B cell (primary cell): ENCODE results near the gene DOCK8. TPM values are rescaled to one million over a fixed set of nuclear protein-coding genes. Genes with fewer than 3 reads are reported as not detected.

Experiments used
- ATAC-seq: fragments of 200-7000 bp; cut with Tn5 transposase; one replicate; pipeline ENCODE4 v1.10.0; 2021; ENCODE audit warnings: low read depth, mild to moderate bottlenecking, moderate number of reproducible peaks, moderate library complexity
- CTCF ChIA-PET: fragments of 350-600 bp; sonication (Branson Sonifier 250); formaldehyde crosslinking; loops from one replicate; lab custom pipeline; 2021; ENCODE audit warnings: antibody characterized with exemption, inconsistent platforms; lab: Charles Lee
- POLR2A ChIA-PET: fragments of 350-600 bp; sonication (Branson Sonifier 250); formaldehyde crosslinking; loops from one replicate; lab custom pipeline; 2021; ENCODE audit warnings: antibody characterized with exemption; lab: Charles Lee
- DNase-seq: peaks from one replicate; pipeline ENCODE4 v3.0.0; 2013
- H2AFZ ChIP-seq: 2 replicates; pipeline ENCODE4 v1.6.1; 2012; ENCODE audit warnings: mild to moderate bottlenecking, low read depth, low read length; ENCODE audit not compliant: insufficient read depth, poor library complexity, severe bottlenecking
- H3K27ac ChIP-seq, 2 donors: 1 replicate in 1 of 2; 2 replicates in 1 of 2; pipeline ENCODE4 v1.5.1; 2012 to 2013; ENCODE audit warnings: low read length in 2 of 2, mild to moderate bottlenecking in 2 of 2, moderate library complexity in 1 of 2
- H3K27me3 ChIP-seq, 4 experiments: fragments of 200-600 bp in 1 of 4; sonication (generic) in 1 of 4; replicated peaks in 1 of 4; 1 replicate in 2 of 4; 2 replicates in 2 of 4; pipeline versions ENCODE4 v1.6.1 to v1.7.0; 2013 to 2016; ENCODE audit warnings: low read length in 3 of 4, mild to moderate bottlenecking in 2 of 4, mixed read lengths in 1 of 4, moderate library complexity in 1 of 4; ENCODE audit not compliant: insufficient read depth in 4 of 4, control insufficient read depth in 3 of 4; ENCODE audit errors: control extremely low read depth in 1 of 4
- H3K36me3 ChIP-seq, 2 experiments: replicated peaks in 1 of 2; 1 replicate in 1 of 2; 2 replicates in 1 of 2; pipeline versions ENCODE4 v1.6.1 to v1.7.1; 2013; ENCODE audit warnings: low read length in 1 of 2; ENCODE audit not compliant: insufficient read depth in 2 of 2, control insufficient read depth in 1 of 2; ENCODE audit errors: control extremely low read depth in 1 of 2, extremely low read depth in 1 of 2
- H3K4me1 ChIP-seq, 2 donors: fragments of 200-600 bp in 1 of 2; sonication (generic) in 1 of 2; 1 replicate in 1 of 2; 2 replicates in 1 of 2; pipeline versions ENCODE4 v1.5.1 to v1.6.1; 2013 to 2017; ENCODE audit warnings: low read length in 2 of 2; ENCODE audit not compliant: control insufficient read depth in 2 of 2, insufficient read depth in 2 of 2
- H3K4me2 ChIP-seq: replicated peaks from 2 replicates; pipeline ENCODE3; 2012; ENCODE audit warnings: mild to moderate bottlenecking, low read depth, low read length; ENCODE audit not compliant: poor library complexity, severe bottlenecking
- H3K4me3 ChIP-seq, 5 experiments: fragments of 200-600 bp in 1 of 5; sonication (generic) in 1 of 5; 1 replicate in 3 of 5; 2 replicates in 2 of 5; pipeline versions ENCODE4 v1.5.1 to v1.7.0; 2011 to 2016; ENCODE audit warnings: low read length in 4 of 5, mild to moderate bottlenecking in 4 of 5, low read depth in 2 of 5, control low read depth in 1 of 5, moderate library complexity in 1 of 5; ENCODE audit not compliant: insufficient read depth in 1 of 5; ENCODE audit errors: control extremely low read depth in 1 of 5, extremely low read depth in 1 of 5
- H3K79me2 ChIP-seq: fragments of 200-600 bp; sonication (generic); one replicate; pipeline ENCODE4 v1.6.0; 2016; ENCODE audit warnings: low read length; ENCODE audit not compliant: control insufficient read depth, insufficient read depth
- H3K9ac ChIP-seq: fragments of 200-600 bp; sonication (generic); 2 replicates; pipeline ENCODE4 v1.6.1; 2017; ENCODE audit warnings: mild to moderate bottlenecking, low read length, moderate library complexity
- H3K9me3 ChIP-seq, 3 donors: one replicate each; pipeline versions ENCODE4 v1.6.1 to v1.7.1; 2013; ENCODE audit warnings: low read length in 2 of 3; ENCODE audit not compliant: control insufficient read depth in 2 of 3, insufficient read depth in 1 of 3; ENCODE audit errors: control extremely low read depth in 1 of 3
- H4K20me1 ChIP-seq: 2 replicates; pipeline ENCODE4 v1.6.0; 2012; ENCODE audit warnings: mild to moderate bottlenecking, low read length; ENCODE audit not compliant: insufficient read depth, control insufficient read depth, poor library complexity, severe bottlenecking
- H3K27ac Mint-ChIP-seq: one replicate; pipeline ENCODE4 v1.8.0; 2021; ENCODE audit warnings: mixed read lengths
- H3K27me3 Mint-ChIP-seq: one replicate; pipeline ENCODE4 v1.8.0; 2021; ENCODE audit warnings: mixed read lengths
- H3K4me1 Mint-ChIP-seq: one replicate; pipeline ENCODE4 v1.8.0; 2021; ENCODE audit warnings: mixed read lengths
- H3K4me3 Mint-ChIP-seq: one replicate; pipeline ENCODE4 v1.8.0; 2021; ENCODE audit warnings: mixed read lengths
- H3K9me3 Mint-ChIP-seq: one replicate; pipeline ENCODE4 v1.8.0; 2022; ENCODE audit warnings: mixed read lengths; ENCODE audit not compliant: insufficient read depth
- EZH2 ChIP-seq: IDR thresholded peaks from 2 replicates; pipeline ENCODE4 v1.6.1; 2012; ENCODE audit warnings: borderline replicate concordance, low read depth, mild to moderate bottlenecking, moderate library complexity, low read length; ENCODE audit not compliant: insufficient read depth, poor library complexity, severe bottlenecking
- WGBS: methylation state at CpG from one replicate; pipeline ENCODE4 v1.1.5; 2013; ENCODE audit warnings: missing lambda C conversion rate; ENCODE audit not compliant: insufficient coverage; 5-methylcytosine and 5-hydroxymethylcytosine counted together
- intact Hi-C: fragments of 100-400 bp; cut with micrococcal nuclease; formaldehyde crosslinking; loops from one replicate; pipeline ENCODE4 v1.10.0; 2022
- polyA plus RNA-seq: library from polyadenylated mRNA; depleted of rRNA; stranded (reverse); fragments of >200 nt; gene quantifications from 2 replicates; pipeline ENCODE4 v1.2.3, GENCODE V29; 2012
- total RNA-seq, 2 donors: library from RNA; stranded (reverse); fragments of 120-200 nt in 1 of 2; gene quantifications; 1 replicate in 1 of 2; 2 replicates in 1 of 2; pipeline versions ENCODE4 v1.2.3 to v1.2.4, GENCODE V29; 2013 to 2022
- TF ChIP-seq, protein P1 (sequence below): fragments of 200-600 bp; IDR thresholded peaks from one replicate; pipeline ENCODE4 v1.8.0; 2022; ENCODE audit warnings: antibody characterized with exemption, mild to moderate bottlenecking

DOCK8 gene
- total and polyA plus RNA-seq, 2 donors (not counting 1 experiment from before 2014, with no cell fraction given): 47.6 to 288 TPM

DNA sequence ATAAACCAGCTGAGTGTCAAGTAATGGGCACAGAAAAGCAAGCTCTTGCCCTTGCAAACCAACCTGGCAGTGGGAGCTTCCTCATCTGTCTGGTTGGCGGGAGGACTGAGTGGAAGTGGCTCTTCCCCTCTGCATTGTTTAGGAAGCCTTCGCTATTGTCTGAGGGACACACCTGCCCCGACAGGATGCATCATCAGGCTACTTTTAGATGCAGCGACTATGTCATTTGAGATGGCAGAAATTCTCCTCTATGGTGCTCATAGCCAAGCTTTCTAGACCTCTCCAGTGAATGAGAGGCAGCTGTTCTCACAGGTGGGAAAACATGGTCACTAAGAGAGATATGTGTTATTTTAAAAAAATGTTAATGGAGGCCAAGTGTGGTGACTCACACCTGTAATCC lies 104.0 kb downstream of the DOCK8 start:
- H3K27me3 Mint-ChIP-seq: no peaks in the 10 kb centered on the region
- no peaks in the 10 kb centered on the region for H3K4me1 Mint-ChIP-seq
- H2AFZ ChIP-seq: no peak overlapping the region
- no peak overlapping the region for H3K4me3 Mint-ChIP-seq
- peaks cover 15% of the 10 kb centered on the region for H4K20me1 ChIP-seq
- H3K4me2 ChIP-seq: no peak overlapping the region
- H3K4me3 ChIP-seq: no peak overlapping the region
- ChIA-PET POLR2A (no interaction called here), CTCF (no interaction called here)
- H3K27me3 ChIP-seq: no peaks in the 10 kb centered on the region
- peaks cover 21 to 62% of the 10 kb centered on the region in 2 experiments for H3K36me3 ChIP-seq
- H3K27ac Mint-ChIP-seq: no peak overlapping the region
- no peaks in the 10 kb centered on the region for H3K9me3 ChIP-seq
- ATAC-seq: no peak
- H3K4me1 ChIP-seq: no peaks in the 10 kb centered on the region
- TF ChIP-seq, protein P1, sequence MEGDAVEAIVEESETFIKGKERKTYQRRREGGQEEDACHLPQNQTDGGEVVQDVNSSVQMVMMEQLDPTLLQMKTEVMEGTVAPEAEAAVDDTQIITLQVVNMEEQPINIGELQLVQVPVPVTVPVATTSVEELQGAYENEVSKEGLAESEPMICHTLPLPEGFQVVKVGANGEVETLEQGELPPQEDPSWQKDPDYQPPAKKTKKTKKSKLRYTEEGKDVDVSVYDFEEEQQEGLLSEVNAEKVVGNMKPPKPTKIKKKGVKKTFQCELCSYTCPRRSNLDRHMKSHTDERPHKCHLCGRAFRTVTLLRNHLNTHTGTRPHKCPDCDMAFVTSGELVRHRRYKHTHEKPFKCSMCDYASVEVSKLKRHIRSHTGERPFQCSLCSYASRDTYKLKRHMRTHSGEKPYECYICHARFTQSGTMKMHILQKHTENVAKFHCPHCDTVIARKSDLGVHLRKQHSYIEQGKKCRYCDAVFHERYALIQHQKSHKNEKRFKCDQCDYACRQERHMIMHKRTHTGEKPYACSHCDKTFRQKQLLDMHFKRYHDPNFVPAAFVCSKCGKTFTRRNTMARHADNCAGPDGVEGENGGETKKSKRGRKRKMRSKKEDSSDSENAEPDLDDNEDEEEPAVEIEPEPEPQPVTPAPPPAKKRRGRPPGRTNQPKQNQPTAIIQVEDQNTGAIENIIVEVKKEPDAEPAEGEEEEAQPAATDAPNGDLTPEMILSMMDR: no peak
- TF ChIP-seq EZH2: no peak
- H3K79me2 ChIP-seq: peaks cover 6% of the 10 kb centered on the region
- intact Hi-C loops: no loop called here
- no peaks in the 10 kb centered on the region for H3K9me3 Mint-ChIP-seq
- WGBS: 91% methylated on average over 4 of the region's 4 CpGs
- no peak for DNase-seq
- H3K27ac ChIP-seq: no peak overlapping the region
- no peak overlapping the region for H3K9ac ChIP-seq

DNA sequence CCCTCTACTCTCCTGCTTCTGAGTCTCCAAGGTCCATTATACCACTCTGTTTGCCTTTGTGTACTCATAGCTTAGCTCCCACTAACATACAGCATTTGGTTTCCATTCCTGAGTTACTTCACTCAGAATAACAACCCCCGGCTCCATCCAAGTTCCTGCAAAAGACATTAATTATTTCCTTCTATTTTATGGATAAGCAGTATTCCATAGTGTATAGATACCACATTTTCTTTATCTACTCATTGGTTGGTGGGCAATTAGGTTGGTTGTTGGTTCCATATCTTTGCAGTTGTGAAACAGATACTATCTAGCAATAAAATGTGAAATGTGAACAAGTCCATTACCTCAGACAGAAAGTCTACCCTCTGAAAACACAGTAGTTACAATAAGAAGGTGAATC lies 110.3 kb downstream of the DOCK8 start:
- H3K4me1 ChIP-seq: no peaks in the 10 kb centered on the region
- H3K9ac ChIP-seq: no peak overlapping the region
- DNase-seq: no peak
- no peaks in the 10 kb centered on the region for H3K27me3 Mint-ChIP-seq
- no peak overlapping the region for H3K4me2 ChIP-seq
- H3K36me3 ChIP-seq: peaks cover 2 to 61% of the 10 kb centered on the region in 2 experiments
- no peak overlapping the region for H3K27ac ChIP-seq
- H2AFZ ChIP-seq: no peak overlapping the region
- H3K79me2 ChIP-seq: no peaks in the 10 kb centered on the region
- H3K4me3 Mint-ChIP-seq: no peak overlapping the region
- no CpG with 5 or more reads among the region's 1 CpG for WGBS
- no peaks in the 10 kb centered on the region for H3K27me3 ChIP-seq
- intact Hi-C loops: no loop called here
- H3K9me3 ChIP-seq: no peaks in the 10 kb centered on the region
- ChIA-PET POLR2A (no interaction called here), CTCF (no interaction called here)
- H3K4me1 Mint-ChIP-seq: no peaks in the 10 kb centered on the region
- no peak for ATAC-seq
- peaks cover 9% of the 10 kb centered on the region for H4K20me1 ChIP-seq
- H3K4me3 ChIP-seq: no peak overlapping the region
- H3K9me3 Mint-ChIP-seq: no peaks in the 10 kb centered on the region
- TF ChIP-seq EZH2: no peak
- TF ChIP-seq, protein P1: no peak
- H3K27ac Mint-ChIP-seq: no peak overlapping the region
